Mucosa of descending colon (tissue), 3 donors: ENCODE data around the gene PLEKHA6. TPM values are rescaled to one million over a fixed set of nuclear protein-coding genes. Genes with fewer than 3 reads are reported as not detected.

Experiments
- ATAC-seq: fragments of 200-7000 bp; cut with Tn5 transposase; one replicate; pipeline ENCODE4 v1.9.1; 2020; ENCODE audit warnings: mild to moderate bottlenecking, moderate library complexity
- DNase-seq, 3 donors: peaks; one replicate each; pipeline ENCODE4 v3.0.0-alpha.2; 2020
- H3K36me3 ChIP-seq: fragments of 200-600 bp; one replicate; pipeline ENCODE4 v1.8.0; 2021; ENCODE audit warnings: low read depth, mild to moderate bottlenecking
- H3K4me1 ChIP-seq: fragments of 200-600 bp; one replicate; pipeline ENCODE4 v1.8.0; 2021; ENCODE audit warnings: low read depth, mild to moderate bottlenecking
- H3K4me3 ChIP-seq: fragments of 200-600 bp; one replicate; pipeline ENCODE4 v1.8.0; 2021; ENCODE audit warnings: mild to moderate bottlenecking
- H3K9me3 ChIP-seq: fragments of 200-600 bp; one replicate; pipeline ENCODE4 v1.8.0; 2021; ENCODE audit warnings: mild to moderate bottlenecking
- intact Hi-C, 2 donors: fragments of 100-400 bp; cut with DNase I in 1 of 2; cut with micrococcal nuclease in 1 of 2; formaldehyde crosslinking; loops; one replicate each; pipeline versions ENCODE4 v1.11.0 to v1.11.1; 2022; cut with DNase I, micrococcal nuclease
- total RNA-seq, 3 donors: library from RNA; stranded (reverse); fragmentation: NEBNext Ultra II Directional in 2 of 3; extraction: Animal tissue kit (Norgen Biotek cat#: 25700) in 2 of 3; gene quantifications; one replicate each; pipeline versions ENCODE4 v1.2.1 to v1.2.4, GENCODE V29; 2021 to 2023
- TF ChIP-seq, protein P1 (sequence below): fragments of 200-600 bp; IDR thresholded peaks from one replicate; pipeline ENCODE4 v1.8.0; 2022; ENCODE audit warnings: antibody characterized with exemption, mild to moderate bottlenecking
- donor health status: DM: no; HTN: no; CAD: no; lungs with moderate emphysema.
- donor health status: DM: no; HTN: no; CAD: no.
- donor health status: DM: no; HTN: yes; CAD: no.

Gene PLEKHA6
- total RNA-seq, 3 donors from 2014 or later: 82.4 to 154 (median 115) TPM

- intact Hi-C loops: no loop called here
- no peak for DNase-seq
These were observed 188.0 kb downstream of the PLEKHA6 start for GRCh38 chr1:204171751-204172178.

DNA sequence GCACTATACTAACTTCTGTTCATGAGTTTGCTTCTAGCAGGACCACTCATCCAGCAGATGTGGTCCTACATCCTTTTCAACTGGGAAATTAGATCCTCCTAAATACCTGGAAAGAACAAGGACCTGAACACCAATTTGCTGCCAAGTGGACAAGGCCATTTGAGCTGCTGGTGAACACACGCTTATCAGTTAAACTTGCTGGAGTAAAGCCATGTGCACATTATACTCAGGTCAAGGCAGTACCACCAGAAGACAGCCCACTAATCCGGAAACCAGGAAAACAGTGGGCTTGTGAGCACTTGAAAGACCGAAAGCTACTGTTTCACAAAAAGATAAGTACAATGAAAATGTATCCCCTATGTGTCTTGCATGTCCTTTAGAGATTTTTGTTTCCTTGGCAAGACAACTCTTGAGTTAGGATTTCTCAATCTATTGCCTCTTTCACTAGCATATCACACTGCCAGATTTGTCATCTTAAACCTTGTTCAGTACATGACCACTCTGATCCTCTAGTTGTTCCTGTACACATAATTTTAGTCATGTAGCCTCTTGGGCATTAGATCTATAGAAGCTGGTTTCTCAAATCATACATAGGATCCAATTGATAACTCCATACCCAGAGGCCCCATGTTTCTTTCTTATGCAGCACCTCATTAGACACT is 189.1 kb downstream of the PLEKHA6 start:
- ATAC-seq: no peak

More at GRCh38 chr1:204171751-204172178, 188.0 kb downstream of the PLEKHA6 start:
- Histone ChIP-seq H3K9me3 (peaks cover 6% of the 10 kb centered on the region), H3K36me3 (no peaks in the 10 kb centered on the region), H3K4me1 (no peaks in the 10 kb centered on the region), H3K4me3 (no peak overlapping the region)
- TF ChIP-seq, protein P1, sequence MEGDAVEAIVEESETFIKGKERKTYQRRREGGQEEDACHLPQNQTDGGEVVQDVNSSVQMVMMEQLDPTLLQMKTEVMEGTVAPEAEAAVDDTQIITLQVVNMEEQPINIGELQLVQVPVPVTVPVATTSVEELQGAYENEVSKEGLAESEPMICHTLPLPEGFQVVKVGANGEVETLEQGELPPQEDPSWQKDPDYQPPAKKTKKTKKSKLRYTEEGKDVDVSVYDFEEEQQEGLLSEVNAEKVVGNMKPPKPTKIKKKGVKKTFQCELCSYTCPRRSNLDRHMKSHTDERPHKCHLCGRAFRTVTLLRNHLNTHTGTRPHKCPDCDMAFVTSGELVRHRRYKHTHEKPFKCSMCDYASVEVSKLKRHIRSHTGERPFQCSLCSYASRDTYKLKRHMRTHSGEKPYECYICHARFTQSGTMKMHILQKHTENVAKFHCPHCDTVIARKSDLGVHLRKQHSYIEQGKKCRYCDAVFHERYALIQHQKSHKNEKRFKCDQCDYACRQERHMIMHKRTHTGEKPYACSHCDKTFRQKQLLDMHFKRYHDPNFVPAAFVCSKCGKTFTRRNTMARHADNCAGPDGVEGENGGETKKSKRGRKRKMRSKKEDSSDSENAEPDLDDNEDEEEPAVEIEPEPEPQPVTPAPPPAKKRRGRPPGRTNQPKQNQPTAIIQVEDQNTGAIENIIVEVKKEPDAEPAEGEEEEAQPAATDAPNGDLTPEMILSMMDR: no peak
- ATAC-seq: no peak

DNA sequence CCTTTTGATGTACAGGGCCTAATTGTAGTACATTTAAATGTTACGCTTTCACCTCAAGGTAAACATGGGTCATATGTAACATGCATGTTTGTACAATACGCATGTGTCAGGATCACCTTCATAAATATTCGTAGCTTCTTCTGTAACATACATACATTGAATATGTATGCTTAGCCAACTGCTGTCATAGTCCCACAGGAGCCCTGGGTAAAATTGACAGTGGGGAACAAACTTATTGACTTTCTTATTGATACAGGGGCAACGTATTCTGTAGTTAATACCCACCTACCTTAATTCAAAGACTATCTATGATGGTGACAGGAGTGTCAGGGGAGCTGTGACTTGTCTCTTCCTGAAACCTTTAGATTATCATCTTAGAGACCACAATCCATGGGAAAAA is 189.9 kb downstream of the PLEKHA6 start:
- no peaks in the 10 kb centered on the region for H3K36me3 ChIP-seq
- ATAC-seq (no peak), DNase-seq (no peak)
- H3K4me1 ChIP-seq: no peaks in the 10 kb centered on the region
- TF ChIP-seq, protein P1: no peak
- intact Hi-C loops: no loop called here
- H3K4me3 ChIP-seq: no peak overlapping the region
- H3K9me3 ChIP-seq: peaks cover 6% of the 10 kb centered on the region

More for the DNA sequence above, 189.1 kb downstream of the PLEKHA6 start:
- no peak overlapping the region for H3K4me3 ChIP-seq
- intact Hi-C loops: no loop called here
- H3K4me1 ChIP-seq: no peaks in the 10 kb centered on the region
- no peaks in the 10 kb centered on the region for H3K36me3 ChIP-seq
- no peak for DNase-seq
- TF ChIP-seq, protein P1: no peak
- H3K9me3 ChIP-seq: peaks cover 6% of the 10 kb centered on the region

Other genes with a start within 250 kb of the PLEKHA6 start
- gene ETNK2, start 207.9 kb downstream of the PLEKHA6 start, total RNA-seq: 1 to 10 TPM in 2 of 3 donors, under 1 TPM in 1; 0.20 to 6.8 (median 2.1) TPM
- under 1 TPM in 2 of 3 donors, not detected in 1; 0.26 to 0.87 TPM for gene REN, start 193.6 kb downstream of the PLEKHA6 start, total RNA-seq
- 1 to 10 TPM in 1 of 3 donors, not detected in 2; 1.3 TPM for gene KISS1, start 163.4 kb downstream of the PLEKHA6 start, total RNA-seq
- gene GOLT1A, start 145.9 kb downstream of the PLEKHA6 start, total RNA-seq: 10 to 100 TPM in 1 of 3 donors, 1 to 10 TPM in 2; 2.5 to 11.4 (median 3.9) TPM
- gene PPP1R15B, start 51.9 kb upstream of the PLEKHA6 start, total RNA-seq: 10 to 100 TPM; 56.7 to 60.2 (median 60.1) TPM
- 100 to 1,000 TPM in 1 of 3 donors, 10 to 100 TPM in 2; 66.5 to 117 (median 90.4) TPM for gene PIK3C2B, start 134.9 kb upstream of the PLEKHA6 start, total RNA-seq
- 10 to 100 TPM; 52.9 to 84.2 (median 80.2) TPM for gene MDM4, start 156.5 kb upstream of the PLEKHA6 start, total RNA-seq